GM19372 (cell line): ENCODE data around the gene PDGFRB.

ENCODE experiments used
- ATAC-seq: cut with Tn5 transposase; IDR thresholded peaks from one replicate; pipeline ENCODE4 v1.9.1; 2021; ENCODE audit warnings: mild to moderate bottlenecking, low read depth, moderate library complexity; ENCODE audit not compliant: unreplicated experiment

PDGFRB gene

DNA sequence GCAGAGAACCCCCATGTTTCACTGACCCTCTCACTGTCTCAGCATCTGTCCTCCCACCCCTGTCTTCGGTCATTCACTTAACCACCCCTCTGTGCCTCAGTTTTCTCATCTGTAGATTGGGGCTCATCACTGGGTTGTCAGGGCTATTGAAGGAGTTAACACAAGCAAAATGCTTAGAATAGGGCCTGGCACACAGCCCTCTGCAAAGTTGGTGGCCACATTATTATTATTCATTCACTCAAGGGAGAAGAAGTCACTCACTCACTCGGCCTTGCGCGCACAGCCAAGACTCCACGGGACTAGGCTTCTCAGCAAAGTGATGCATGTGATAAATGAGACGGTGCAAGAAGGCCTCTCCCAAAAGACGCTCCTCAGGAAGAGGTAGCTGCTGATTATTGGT lies 8.0 kb downstream of the PDGFRB start:
- ATAC-seq = no peak

DNA sequence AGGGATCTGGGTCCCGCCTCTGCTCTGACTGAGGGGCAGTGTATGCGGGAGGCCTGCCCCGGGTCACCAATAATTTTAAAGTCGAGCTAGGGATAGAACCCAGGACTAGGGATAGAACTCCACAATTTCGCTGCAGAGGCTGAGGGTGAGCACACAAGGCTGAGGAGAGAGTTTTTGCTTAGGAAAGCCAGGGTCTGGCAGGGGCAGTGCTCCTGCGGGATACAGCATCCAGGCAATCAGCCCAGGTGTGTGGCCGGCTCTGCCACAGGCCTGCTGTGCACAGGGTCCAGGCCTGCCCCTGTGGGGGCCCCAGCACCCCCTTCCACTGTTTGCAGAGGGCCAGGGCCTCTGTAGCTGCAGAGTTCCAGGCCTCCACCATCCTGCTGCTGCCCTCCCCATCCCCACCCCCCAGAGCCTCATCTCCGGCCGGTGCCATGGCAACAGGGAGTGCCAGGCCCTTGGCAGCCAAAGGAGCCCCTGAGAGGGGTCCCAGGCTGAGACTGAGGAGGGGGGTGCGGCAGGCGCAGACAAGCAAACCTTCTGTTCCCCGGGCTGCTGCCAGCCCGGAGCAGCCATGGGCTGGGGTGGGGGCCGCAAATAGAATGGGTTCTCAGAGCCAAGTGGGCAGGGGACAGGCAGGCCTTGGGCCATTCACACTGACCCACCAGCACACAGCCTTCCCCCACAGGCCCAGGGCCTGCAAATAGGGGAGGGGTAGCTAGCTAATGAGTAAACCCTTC lies 8.6 kb downstream of the PDGFRB start:
- no peak for ATAC-seq

DNA sequence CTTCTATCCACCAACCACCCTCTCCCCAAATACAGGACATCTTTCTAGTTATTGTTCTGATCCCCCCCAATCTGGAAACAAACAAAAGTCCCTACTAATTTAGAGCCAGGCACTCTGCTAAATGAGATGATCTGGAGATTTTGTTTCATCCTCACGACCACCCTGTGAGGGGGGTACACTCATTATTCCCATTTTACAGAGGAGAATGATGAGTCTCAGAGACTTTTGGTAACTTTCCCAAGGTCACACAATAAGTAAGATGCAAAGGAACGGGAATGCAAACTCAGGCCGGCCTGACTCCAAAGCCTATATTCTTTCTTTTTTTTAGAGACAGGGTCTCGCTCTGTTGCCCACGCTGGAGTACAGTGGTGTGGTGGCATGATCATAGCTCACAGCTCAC lies 9.4 kb downstream of the PDGFRB start:
- no peak for ATAC-seq

DNA sequence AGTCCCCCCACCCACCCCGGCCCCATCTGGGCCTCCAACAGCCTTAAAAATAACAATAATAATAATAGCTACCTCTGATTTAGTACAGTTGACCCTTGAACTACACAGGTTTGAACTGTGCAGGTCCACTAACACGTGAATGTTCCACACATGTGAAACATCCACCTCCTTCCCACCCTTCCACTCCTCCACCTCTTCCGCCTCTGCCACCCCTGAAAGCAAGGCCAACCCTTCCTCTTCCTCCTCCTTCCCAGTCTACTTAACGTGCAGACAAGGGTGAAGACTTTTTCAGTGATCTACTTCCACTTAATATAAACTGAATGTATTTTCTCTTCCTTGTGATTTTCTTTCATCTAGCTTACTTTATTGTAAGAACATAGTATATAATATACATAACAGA lies 10.8 kb downstream of the PDGFRB start:
- ATAC-seq = no peak

DNA sequence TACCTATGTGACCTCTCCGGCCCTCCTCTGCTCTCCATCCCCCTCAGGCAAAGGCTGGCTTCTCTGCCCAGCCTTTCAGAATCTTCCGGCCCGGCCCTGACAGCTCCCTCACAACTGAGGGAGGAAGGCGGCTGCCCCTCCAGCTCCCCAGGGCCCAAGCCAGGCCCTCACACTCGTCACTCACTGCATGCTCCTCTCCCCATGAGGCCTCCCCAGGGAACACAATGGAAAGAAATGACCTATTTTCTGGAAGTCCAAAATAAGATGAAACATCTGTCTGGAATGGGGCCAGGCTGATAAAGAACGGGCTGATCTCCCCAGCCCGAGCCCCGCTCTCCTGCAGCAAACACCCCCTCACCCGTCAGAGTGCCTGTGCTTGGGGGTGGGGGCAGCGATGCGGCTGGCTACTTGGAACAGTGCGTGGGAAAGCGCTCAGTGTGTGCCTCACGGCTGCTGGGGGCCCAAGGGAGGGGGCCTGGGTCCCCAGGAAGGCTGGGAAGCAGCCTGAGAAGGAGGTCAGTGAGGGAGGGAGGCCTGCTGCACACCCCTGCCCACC lies 11.3 kb downstream of the PDGFRB start:
- no peak for ATAC-seq

DNA sequence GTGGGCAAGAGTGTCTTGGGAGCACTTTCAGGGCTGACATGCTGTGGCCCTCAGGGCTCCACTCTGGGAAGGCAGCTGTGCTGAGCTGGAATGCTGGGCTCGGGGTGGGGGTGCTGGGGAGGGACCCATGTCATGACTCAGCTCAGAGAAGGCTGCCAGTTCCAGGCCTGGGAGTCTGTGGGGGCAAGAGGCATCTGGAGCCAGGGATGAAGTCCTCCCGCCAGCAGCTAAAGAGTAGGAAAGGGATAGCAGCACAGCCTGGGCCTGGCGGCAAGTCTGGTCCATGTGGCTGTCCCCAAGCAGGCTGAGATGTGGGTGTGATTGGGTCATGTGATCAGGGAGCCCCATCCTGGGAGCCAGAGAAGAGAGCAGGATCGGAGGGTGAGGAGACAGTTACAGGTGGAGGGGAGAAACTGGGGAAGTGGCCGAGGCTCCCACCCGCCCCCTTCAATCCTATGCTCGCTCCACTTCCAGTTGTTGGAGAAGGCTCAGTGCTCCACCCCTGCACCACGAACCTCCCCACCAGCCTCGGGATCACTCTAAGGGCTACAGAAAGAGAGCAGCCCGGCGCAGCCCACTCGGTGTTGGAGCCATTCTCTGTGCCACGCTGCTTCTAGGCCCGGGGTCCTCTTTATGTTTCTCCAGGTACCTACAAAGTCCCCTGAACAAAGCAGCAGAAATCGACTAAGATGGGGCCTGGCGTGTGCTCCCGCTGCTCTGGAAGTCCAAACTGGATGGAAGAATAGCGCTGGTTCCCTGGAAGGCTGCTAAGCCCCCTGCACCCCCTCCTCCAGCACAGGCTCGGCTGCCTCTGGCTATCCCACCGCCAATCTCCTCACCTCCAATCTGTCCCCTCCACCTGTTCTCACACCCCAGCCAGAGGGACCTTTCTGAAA lies 12.0 kb downstream of the PDGFRB start:
- ATAC-seq = no peak

DNA sequence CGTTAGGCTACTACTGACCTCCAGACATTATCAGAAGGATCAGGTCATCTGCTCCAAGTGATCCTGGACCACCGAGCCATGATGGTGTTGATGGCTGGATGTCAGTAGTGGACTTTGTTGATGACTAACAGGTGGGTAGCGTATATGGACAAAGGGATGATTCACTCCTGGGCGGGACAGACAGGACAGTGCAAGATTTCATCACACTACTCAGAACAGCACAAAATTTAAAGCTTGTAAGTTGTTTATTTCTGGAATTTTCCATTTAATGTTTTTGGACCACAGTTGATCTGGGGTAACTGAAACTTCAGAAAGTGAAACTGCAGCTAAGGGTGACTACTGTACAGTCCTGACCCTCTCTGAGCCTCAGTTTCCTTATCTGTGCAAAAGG lies 12.7 kb downstream of the PDGFRB start:
- ATAC-seq = no peak

DNA sequence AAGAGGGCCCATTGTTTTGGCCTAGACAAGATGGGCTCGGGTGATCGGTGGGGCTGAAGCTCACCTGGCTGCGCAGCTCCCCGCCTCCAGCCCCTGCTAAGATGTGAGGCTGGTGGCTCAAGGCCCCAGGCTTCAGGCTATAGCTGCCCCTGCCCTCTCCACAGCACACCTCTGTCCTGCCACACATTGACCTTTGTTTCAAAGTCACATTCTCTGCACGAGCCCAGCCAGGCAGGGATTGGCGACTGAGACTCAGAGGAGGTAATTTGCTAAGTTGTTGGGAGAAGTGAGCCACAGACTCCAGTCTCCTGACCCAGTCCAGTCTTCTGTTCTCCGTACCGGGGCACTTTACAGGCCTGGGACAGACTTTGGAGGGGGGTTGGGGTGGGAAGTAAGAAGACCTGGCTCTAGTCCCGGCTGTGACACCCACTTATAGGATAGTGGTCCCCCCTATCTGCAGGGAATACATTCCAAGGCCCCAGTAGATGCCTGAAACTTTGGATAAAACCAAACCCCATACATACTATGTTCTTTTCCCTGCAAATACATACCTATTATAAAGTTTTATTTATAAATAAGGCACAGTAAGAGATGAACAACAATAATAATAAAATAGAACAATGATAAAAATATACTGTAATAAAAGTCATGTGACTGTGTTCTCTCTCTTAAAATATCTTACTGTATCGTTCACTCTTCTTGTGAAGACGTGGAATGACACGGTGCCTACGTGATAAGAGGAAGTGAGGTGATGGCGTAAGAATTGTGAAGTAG lies 13.3 kb downstream of the PDGFRB start:
- no peak for ATAC-seq

DNA sequence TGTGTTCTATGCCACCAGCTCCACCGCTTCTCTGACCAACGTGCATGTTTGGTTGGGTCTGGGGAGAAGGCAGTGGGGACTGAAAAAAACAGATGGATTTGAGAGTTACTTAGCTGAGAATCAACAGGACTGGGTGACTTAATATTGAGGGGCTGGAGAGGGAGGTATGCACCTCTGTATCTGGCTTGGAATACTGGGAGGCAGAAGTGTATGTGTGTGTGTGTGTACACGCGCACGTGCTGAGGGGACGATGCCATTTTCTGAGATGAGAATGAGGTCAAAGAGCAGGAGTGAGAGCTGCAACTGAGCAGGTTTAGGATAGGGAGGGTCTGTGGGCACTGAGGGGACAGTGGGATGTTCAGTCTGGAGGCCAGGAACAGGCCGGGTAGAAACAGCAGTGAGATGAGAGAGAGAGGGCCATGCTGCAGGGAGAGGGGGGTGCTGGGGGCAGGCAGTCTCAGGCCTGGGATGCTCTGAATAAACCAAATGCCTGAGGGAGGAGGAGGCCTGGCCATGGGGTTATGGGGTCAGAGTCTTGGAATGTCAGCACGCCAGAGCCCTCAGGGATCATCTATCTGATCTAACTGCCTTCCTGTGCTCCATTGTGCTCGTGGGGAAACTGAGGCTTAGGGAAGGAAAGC lies 14.0 kb downstream of the PDGFRB start:
- ATAC-seq = no peak

DNA sequence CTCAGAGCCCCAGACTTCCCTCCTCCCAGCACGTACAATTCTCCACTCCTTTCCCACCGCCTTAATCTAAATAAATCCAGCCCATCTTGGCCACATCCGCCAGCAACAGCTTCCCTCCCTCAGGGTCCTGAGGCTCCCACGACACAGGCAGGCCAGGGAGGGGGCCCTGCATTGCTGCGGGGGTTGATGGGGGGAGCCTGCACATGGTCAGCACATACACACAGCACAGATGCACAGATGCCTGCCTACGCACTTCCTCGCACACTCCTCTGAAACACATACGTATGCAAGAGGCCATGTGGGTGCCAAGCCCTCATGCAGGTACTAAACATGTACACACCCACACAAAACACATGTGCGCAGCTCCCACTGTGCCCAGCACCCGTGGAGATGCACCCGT lies 14.8 kb downstream of the PDGFRB start:
- no peak for ATAC-seq

DNA sequence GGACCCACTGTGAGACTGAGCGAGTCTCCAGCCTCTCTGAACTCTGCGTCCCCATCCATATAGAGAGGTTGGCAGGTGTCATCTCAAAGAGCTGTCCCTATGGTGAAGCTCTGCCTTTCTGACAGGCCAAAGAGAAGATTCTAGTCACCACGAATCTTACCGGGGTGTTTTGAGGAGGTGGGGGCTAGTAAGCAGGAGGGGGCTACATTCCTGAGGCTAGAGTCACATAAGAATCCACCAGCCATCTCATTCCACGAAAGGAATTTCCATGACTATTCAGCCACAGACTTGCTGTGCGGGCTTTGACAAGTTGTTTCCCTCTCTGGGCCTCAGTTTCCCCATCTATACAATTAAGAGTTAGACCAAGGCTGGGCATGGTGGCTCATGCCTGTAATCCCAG lies 16.3 kb downstream of the PDGFRB start:
- no peak for ATAC-seq

DNA sequence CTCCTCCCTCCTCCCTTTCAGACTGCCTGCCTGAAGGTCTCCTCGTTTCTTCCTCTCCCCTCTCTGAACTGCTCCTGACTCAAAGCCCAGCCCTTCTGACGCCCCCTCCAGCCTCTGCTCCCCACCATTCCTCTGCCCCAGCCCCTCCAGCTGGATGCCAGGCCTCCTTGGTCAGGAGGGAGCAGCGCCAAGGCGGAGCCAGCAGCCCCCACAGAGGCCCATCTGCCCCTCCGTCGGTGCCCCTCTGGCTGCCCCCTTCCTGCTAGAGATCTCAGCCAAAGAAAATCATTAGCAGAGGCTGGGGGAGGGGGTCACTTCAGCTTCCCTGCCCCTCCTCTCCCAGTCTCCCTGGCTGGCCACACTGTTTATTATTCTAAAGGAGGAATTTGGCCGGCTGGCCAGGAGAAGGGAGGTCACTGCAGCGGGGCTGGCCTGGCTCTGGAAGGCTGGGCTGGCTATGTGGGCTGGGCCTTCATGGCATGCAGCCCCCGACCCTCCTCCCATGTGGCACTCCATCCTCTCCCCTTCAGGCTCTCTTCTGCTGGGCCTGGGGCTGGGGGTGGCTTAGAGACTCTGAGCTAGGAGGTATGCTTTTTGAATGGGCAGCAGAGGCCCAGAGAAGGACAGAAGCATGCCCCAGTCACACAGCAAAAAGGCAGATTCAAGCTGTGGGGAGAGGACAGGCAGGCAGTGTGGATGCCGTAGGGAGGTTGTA lies 16.9 kb downstream of the PDGFRB start:
- no peak for ATAC-seq

DNA sequence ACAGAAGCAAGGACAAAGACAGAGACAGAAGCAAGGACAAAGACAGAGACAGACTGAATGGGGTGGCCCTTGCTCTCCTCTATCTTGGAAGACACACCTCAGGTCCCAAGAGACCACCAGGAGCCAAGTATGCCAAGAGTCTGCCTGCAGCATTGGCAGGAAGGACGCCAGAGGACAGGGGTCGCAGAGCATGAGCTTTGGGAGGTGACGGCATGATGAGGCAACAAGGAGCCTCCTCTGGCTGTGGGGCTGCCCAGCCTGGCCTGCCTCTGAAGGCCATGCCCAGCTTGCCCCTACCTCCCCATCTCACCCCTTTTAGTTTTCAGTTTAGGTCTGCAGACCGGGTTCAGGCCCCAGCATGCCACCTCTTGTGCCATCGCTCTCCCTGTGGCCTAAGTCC lies 17.6 kb downstream of the PDGFRB start:
- no peak for ATAC-seq

DNA sequence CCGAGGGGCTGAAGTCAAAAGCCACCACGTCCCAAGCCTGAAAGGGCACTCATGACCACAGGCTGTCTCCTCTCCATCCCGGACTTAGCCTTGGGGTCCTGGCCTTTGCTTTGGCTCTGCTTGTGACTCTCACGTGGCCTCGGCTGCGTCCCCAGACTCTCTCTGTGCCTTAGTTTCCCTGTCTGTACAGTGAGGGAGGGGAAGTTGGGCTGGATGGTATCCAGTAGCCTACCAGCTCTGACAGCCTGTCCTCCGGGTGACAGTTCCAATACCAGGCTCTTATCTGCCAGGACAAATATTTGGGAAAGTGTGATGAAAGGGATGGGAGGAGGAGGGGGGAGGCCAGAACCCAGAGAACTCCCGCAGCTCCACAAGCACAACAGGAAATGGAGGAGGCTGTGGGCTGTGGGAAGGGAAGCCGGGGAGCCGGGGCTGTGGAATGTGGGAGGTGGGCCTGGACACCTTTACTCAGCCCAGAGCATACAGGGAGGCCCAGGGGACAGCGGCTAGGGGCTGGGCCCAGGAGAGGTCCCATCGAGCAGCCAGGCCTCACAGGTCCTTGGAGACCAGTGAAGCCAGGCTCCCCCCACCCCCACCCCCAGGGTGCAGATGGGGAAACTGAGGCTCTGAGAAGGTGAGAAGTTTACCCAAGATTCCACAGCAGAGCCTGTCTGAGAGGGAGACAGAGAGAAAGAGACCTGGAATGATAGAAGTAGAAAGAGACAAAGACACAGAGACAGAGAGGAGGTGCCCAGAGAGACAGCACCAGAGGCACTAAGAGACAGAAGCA lies 18.3 kb downstream of the PDGFRB start:
- no peak for ATAC-seq

DNA sequence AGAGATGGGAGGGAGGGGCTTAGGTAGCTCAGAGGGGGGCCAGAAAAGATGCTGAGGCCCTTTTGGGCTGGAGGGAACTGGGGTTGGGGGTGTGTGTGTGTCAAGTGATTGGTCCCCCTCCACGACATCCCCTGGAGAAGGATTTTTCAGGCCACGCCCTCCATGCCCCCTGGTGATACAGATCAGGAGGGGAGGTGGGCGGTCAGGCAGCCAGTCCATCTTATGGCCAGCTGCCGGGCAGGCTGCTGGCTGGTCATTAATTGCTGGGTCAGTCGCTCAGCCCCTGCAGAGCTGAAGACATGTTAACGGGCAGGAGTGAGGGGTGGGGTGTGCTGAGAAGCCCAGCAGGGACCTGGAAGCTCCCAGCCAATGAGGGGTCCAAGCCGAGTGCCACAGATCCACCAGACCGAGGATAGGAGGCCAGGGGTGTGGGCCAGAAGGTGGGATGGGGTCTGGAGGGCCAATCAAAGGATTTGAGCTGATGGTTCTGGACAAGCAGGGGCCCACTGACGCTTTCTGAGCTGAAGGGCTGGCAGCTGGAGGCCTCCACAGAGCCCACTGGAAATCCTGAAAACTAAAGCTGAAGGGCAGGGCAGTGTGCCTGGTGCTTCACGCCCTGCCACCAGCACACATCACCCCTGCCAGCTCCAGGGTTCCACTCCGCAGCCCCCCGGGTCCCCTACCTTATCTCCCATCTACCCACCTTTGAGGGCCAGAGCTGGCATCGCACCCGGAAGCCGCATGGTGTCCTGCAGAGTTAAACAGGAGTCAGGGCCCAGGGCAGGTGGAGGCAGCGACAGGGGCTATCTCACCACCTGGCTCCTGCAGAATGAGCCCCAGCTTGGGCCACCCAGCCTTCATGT lies 19.1 kb downstream of the PDGFRB start:
- no peak for ATAC-seq

DNA sequence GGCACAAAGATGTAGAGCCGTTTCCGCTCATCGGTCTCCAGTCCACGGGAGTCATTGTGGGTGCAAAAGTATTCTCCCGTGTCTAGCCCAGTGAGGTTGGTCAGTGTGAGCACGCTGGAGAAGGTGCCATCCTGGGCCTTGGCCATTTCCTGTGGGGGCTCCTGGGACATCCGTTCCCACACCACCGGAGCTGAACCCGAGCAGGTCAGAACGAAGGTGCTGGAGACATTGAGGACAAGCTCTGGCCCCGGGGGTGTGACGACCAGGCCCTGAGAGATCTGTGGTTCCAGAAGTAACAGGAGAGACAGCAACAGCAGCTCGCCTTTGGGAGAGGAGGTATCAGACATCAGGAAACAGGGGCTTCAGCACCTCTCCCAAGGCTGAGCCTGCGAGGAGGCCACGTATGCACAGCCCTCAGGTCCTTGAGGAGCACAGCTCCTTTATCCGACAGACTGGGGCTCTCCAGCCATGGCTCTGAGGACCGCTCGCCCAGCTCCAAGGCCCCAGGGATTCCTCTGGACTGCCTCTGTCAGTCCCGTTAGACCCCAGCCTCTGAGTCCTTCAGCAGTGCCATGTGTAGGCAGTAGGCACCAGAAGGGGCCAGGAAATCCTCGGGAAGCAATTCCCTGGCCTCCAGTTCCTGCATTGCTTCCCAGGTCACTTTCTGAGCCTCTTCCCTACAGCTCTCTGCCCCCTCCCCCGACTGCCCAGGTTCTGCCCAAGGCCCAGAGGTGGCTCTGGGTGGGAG lies 19.9 kb downstream of the PDGFRB start:
- no peak for ATAC-seq

DNA sequence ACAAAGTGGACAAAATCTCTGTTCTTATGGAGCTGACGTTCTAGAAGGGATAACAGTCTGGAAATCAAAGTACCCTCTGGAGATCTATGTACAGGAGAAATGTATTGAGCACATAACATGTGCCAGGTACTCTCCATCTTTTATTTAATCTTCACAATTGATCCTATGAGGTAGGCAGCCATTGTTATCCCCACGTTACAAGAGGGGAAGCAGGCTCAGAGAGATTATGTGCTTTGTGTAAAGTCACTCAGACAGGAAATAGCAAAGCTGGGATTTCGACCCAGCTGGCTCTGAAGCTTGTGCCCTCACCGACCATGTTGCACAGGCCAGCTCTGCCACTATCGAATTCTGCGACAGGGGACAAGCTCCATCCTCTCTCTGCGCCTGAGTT lies 21.5 kb downstream of the PDGFRB start:
- no peak for ATAC-seq
